Activated naive CD4-positive, alpha-beta T cell treated with anti-CD3 and anti-CD28 coated beads for 36 hours (primary cell): ENCODE data around the gene CUEDC1. TPM values are rescaled to one million over a fixed set of nuclear protein-coding genes. Genes with fewer than 3 reads are reported as not detected.

Experiments
- CTCF ChIA-PET: fragments of 350-600 bp; sonication (Branson Sonifier 250); formaldehyde crosslinking; loops from one replicate; lab custom pipeline; 2021; ENCODE audit warnings: antibody characterized with exemption; lab: Charles Lee
- DNase-seq: peaks from one replicate; pipeline ENCODE4 v3.0.0-alpha.2; 2020
- H3K27ac Mint-ChIP-seq: one replicate; pipeline ENCODE4 v1.8.0; 2021; ENCODE audit warnings: mild to moderate bottlenecking, mixed read lengths
- H3K27me3 Mint-ChIP-seq: one replicate; pipeline ENCODE4 v1.8.0; 2021; ENCODE audit warnings: low read depth, mixed read lengths
- H3K36me3 Mint-ChIP-seq: one replicate; pipeline ENCODE4 v1.8.0; 2021; ENCODE audit warnings: low read depth, mixed read lengths
- H3K4me1 Mint-ChIP-seq: one replicate; pipeline ENCODE4 v1.8.0; 2021; ENCODE audit warnings: low read depth, mixed read lengths
- H3K4me3 Mint-ChIP-seq: one replicate; pipeline ENCODE4 v1.8.0; 2021; ENCODE audit warnings: mild to moderate bottlenecking, moderate library complexity, mixed read lengths
- H3K9me3 Mint-ChIP-seq: one replicate; pipeline ENCODE4 v1.8.0; 2021; ENCODE audit warnings: mixed read lengths
- intact Hi-C: fragments of 100-400 bp; cut with micrococcal nuclease; formaldehyde crosslinking; loops from one replicate; pipeline ENCODE4 v1.15.1; 2023
- total RNA-seq, 2 experiments: library from RNA; stranded (reverse); gene quantifications; one replicate each; pipeline ENCODE4 v1.2.3, GENCODE V29; 2021

CUEDC1 gene
- total RNA-seq, 2 experiments from 2014 or later: 0.47 to 0.69 TPM

GRCh38 chr17:57833179-57833939 is 121.9 kb downstream of the CUEDC1 start:
- peaks cover 4% of the 10 kb centered on the region for H3K4me1 Mint-ChIP-seq
- intact Hi-C loops: loop anchor here (1.0 to 2.0 kb wide), 4 partner anchors 50 to 702 kb away; no protein-coding TSS in a partner anchor
- H3K27me3 Mint-ChIP-seq: no peaks in the 10 kb centered on the region
- peak; percentile 83 for DNase-seq
- no peaks in the 10 kb centered on the region for H3K9me3 Mint-ChIP-seq
- H3K36me3 Mint-ChIP-seq: peaks cover 5% of the 10 kb centered on the region
- H3K27ac Mint-ChIP-seq: no peak overlapping the region
- CTCF ChIA-PET: interaction anchor here (0.6 to 3.9 kb wide), 41 partner anchors 9 to 707 kb away, joined by 3 to 28 read pairs (median 4); partner anchors contain the start of gene MRPS23
- H3K4me3 Mint-ChIP-seq: no peak overlapping the region

GRCh38 chr17:57832314-57833178 is 122.7 kb downstream of the CUEDC1 start:
- Mint-ChIP-seq H3K9me3 (no peaks in the 10 kb centered on the region), H3K27me3 (no peaks in the 10 kb centered on the region), H3K4me1 (peaks cover 4% of the 10 kb centered on the region), H3K36me3 (peaks cover 5% of the 10 kb centered on the region), H3K27ac (no peak overlapping the region), H3K4me3 (no peak overlapping the region)
- intact Hi-C loops: loop anchor here (1.0 to 2.0 kb wide), 4 partner anchors 49 to 701 kb away; no protein-coding TSS in a partner anchor
- CTCF ChIA-PET: interaction anchor here (0.6 to 3.9 kb wide), 33 partner anchors 8 to 706 kb away, joined by 3 to 28 read pairs (median 5); partner anchors contain the start of gene MRPS23
- no peak for DNase-seq

- CTCF ChIA-PET: interaction anchor here (0.6 to 3.9 kb wide), 2 partner anchors 47 to 48 kb away, joined by 3 to 19 read pairs; no protein-coding TSS in a partner anchor
- no peaks in the 10 kb centered on the region for H3K9me3 Mint-ChIP-seq
- peaks cover 4% of the 10 kb centered on the region for H3K4me1 Mint-ChIP-seq
- H3K36me3 Mint-ChIP-seq: no peaks in the 10 kb centered on the region
- H3K27ac Mint-ChIP-seq: no peak overlapping the region
- H3K27me3 Mint-ChIP-seq: no peaks in the 10 kb centered on the region
- H3K4me3 Mint-ChIP-seq: no peak overlapping the region
- intact Hi-C loops: no loop called here
- DNase-seq: no peak
Observed at GRCh38 chr17:57830880-57831279, 124.3 kb downstream of the CUEDC1 start.

GRCh38 chr17:57823469-57824401 is 131.5 kb downstream of the CUEDC1 start:
- CTCF ChIA-PET: interaction anchor here (0.5 to 1.9 kb wide), 3 partner anchors 9 to 78 kb away, joined by 3 to 5 read pairs (median 4); no protein-coding TSS in a partner anchor
- Mint-ChIP-seq H3K4me1 (no peaks in the 10 kb centered on the region), H3K36me3 (no peaks in the 10 kb centered on the region), H3K9me3 (no peaks in the 10 kb centered on the region), H3K27ac (no peak overlapping the region), H3K4me3 (no peak overlapping the region), H3K27me3 (no peaks in the 10 kb centered on the region)
- intact Hi-C loops: no loop called here
- no peak for DNase-seq

- no peak overlapping the region for H3K4me3 Mint-ChIP-seq
- CTCF ChIA-PET: interaction anchor here (3.0 kb wide), 1 partner anchor 14 kb away, joined by 11 read pairs; no protein-coding TSS in a partner anchor
- no peaks in the 10 kb centered on the region for H3K9me3 Mint-ChIP-seq
- intact Hi-C loops: no loop called here
- H3K4me1 Mint-ChIP-seq: no peaks in the 10 kb centered on the region
- no peak for DNase-seq
- no peak overlapping the region for H3K27ac Mint-ChIP-seq
- H3K27me3 Mint-ChIP-seq: peaks cover 4% of the 10 kb centered on the region
- H3K36me3 Mint-ChIP-seq: no peaks in the 10 kb centered on the region
Observed at GRCh38 chr17:57819867-57820266, 135.3 kb downstream of the CUEDC1 start.

- intact Hi-C loops: no loop called here
- Mint-ChIP-seq H3K27ac (no peak overlapping the region), H3K9me3 (no peaks in the 10 kb centered on the region), H3K4me3 (no peak overlapping the region), H3K27me3 (peaks cover 4% of the 10 kb centered on the region), H3K4me1 (no peaks in the 10 kb centered on the region), H3K36me3 (no peaks in the 10 kb centered on the region)
- CTCF ChIA-PET: interaction anchor here (0.6 to 3.0 kb wide), 2 partner anchors 15 kb away, joined by 3 to 11 read pairs; no protein-coding TSS in a partner anchor
- DNase-seq: no peak
Observed at GRCh38 chr17:57819285-57819684, 135.9 kb downstream of the CUEDC1 start.

GRCh38 chr17:57818066-57818465 is 137.1 kb downstream of the CUEDC1 start:
- H3K36me3 Mint-ChIP-seq: no peaks in the 10 kb centered on the region
- CTCF ChIA-PET: interaction anchor here (0.7 to 2.5 kb wide), 2 partner anchors 16 to 645 kb away, joined by 3 to 17 read pairs; no protein-coding TSS in a partner anchor
- no peak overlapping the region for H3K4me3 Mint-ChIP-seq
- H3K27me3 Mint-ChIP-seq: peaks cover 7% of the 10 kb centered on the region
- H3K4me1 Mint-ChIP-seq: no peaks in the 10 kb centered on the region
- no peak overlapping the region for H3K27ac Mint-ChIP-seq
- intact Hi-C loops: no loop called here
- H3K9me3 Mint-ChIP-seq: no peaks in the 10 kb centered on the region
- DNase-seq: no peak

- H3K27me3 Mint-ChIP-seq: peaks cover 8% of the 10 kb centered on the region
- intact Hi-C loops: no loop called here
- no peak overlapping the region for H3K4me3 Mint-ChIP-seq
- H3K4me1 Mint-ChIP-seq: no peaks in the 10 kb centered on the region
- no peaks in the 10 kb centered on the region for H3K9me3 Mint-ChIP-seq
- H3K36me3 Mint-ChIP-seq: no peaks in the 10 kb centered on the region
- no peak for DNase-seq
- H3K27ac Mint-ChIP-seq: no peak overlapping the region
- CTCF ChIA-PET: interaction anchor here (1.6 to 2.5 kb wide), 2 partner anchors 16 to 34 kb away, joined by 3 to 17 read pairs; no protein-coding TSS in a partner anchor
Observed at GRCh38 chr17:57817299-57817698, 137.9 kb downstream of the CUEDC1 start.

- CTCF ChIA-PET: interaction anchor here (2.3 kb wide), 1 partner anchor 19 kb away, joined by 15 read pairs; no protein-coding TSS in a partner anchor
- Mint-ChIP-seq H3K27me3 (peaks cover 31% of the 10 kb centered on the region), H3K4me3 (no peak overlapping the region), H3K9me3 (no peaks in the 10 kb centered on the region), H3K36me3 (no peaks in the 10 kb centered on the region), H3K27ac (no peak overlapping the region), H3K4me1 (peaks cover 14% of the 10 kb centered on the region)
- intact Hi-C loops: no loop called here
- DNase-seq: no peak
Observed at GRCh38 chr17:57814421-57814820, 140.8 kb downstream of the CUEDC1 start.

GRCh38 chr17:57811638-57812280 is 143.5 kb downstream of the CUEDC1 start:
- H3K9me3 Mint-ChIP-seq: no peaks in the 10 kb centered on the region
- no peak overlapping the region for H3K27ac Mint-ChIP-seq
- no peak for DNase-seq
- H3K4me3 Mint-ChIP-seq: no peak overlapping the region
- no peaks in the 10 kb centered on the region for H3K36me3 Mint-ChIP-seq
- H3K4me1 Mint-ChIP-seq: peaks cover 14% of the 10 kb centered on the region
- peaks cover 37% of the 10 kb centered on the region for H3K27me3 Mint-ChIP-seq
- CTCF ChIA-PET: interaction anchor here (0.6 to 1.1 kb wide), 2 partner anchors 12 to 28 kb away, joined by 4 read pairs; no protein-coding TSS in a partner anchor
- intact Hi-C loops: no loop called here
